Measurements from ENCODE around the gene PTDSS2.

DNA sequence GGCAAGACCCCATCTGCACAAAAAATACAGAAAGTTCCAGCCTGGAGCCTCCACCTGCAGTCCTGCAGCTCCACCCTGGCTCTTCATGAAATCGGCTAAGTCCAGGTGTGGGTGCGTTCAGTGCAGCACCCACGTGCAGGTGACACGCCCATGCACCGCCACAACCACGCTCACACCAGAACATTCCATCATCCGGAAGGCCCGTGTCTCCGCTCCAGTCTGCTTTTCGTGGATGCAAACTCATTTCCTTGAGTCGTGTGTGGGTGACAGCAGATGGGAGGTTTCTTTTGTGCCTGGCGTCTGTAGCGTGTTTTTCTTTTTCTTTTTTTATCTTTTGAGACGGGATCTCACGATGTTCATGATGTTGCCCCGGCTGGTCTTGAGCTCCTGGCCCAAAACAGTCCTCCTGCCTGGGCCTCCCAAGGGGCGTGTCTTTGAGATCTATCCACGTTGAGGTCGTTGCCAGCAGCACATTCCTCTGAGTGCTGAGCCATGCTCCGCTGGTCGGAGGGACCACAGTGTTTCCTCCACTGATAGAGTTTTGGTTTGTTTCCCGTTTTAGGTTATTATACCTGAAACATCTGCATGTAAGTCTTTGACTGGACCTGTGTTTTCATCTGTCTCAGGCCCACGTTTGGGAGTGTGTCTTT, 7.2 kb downstream of the PTDSS2 start:
- TF ChIP-seq, protein P1, sequence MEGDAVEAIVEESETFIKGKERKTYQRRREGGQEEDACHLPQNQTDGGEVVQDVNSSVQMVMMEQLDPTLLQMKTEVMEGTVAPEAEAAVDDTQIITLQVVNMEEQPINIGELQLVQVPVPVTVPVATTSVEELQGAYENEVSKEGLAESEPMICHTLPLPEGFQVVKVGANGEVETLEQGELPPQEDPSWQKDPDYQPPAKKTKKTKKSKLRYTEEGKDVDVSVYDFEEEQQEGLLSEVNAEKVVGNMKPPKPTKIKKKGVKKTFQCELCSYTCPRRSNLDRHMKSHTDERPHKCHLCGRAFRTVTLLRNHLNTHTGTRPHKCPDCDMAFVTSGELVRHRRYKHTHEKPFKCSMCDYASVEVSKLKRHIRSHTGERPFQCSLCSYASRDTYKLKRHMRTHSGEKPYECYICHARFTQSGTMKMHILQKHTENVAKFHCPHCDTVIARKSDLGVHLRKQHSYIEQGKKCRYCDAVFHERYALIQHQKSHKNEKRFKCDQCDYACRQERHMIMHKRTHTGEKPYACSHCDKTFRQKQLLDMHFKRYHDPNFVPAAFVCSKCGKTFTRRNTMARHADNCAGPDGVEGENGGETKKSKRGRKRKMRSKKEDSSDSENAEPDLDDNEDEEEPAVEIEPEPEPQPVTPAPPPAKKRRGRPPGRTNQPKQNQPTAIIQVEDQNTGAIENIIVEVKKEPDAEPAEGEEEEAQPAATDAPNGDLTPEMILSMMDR (IDR thresholded peaks at IDR 0.05) = no peak
- TF ChIP-seq POLR2A (IDR thresholded peaks at IDR 0.05) = no peak

All from Peyer's patch (tissue), 4 donors.